Body of pancreas (tissue), 4 donors: ENCODE data around the gene CD52. TPM values are rescaled to one million over a fixed set of nuclear protein-coding genes. Genes with fewer than 3 reads are reported as not detected.

Experiments used
- ATAC-seq: fragments of 150-250 bp; one replicate; pipeline ENCODE4 v1.9.1; 2016
- DNase-seq, 4 donors: peaks; one replicate each; pipeline ENCODE4 v3.0.0-alpha.2; 2019
- H3K27ac ChIP-seq, 4 donors: fragments of 200-600 bp; sonication (generic); 1 replicate in 3 of 4; 2 replicates in 1 of 4; pipeline versions ENCODE4 v1.5.1 to v1.6.1; 2016 to 2019; ENCODE audit warnings: mild to moderate bottlenecking in 1 of 4, mixed read lengths in 1 of 4, moderate library complexity in 1 of 4
- H3K27me3 ChIP-seq, 2 donors: fragments of 200-600 bp; sonication (generic); one replicate each; pipeline ENCODE4 v1.6.0; 2016; ENCODE audit warnings: mild to moderate bottlenecking in 1 of 2
- H3K36me3 ChIP-seq, 2 donors: fragments of 200-600 bp; sonication (generic); replicated peaks in 1 of 2; 2 replicates each; pipeline ENCODE4 v1.5.1; 2016; ENCODE audit warnings: low read depth in 2 of 2; ENCODE audit not compliant: insufficient read depth in 1 of 2
- H3K4me1 ChIP-seq: fragments of 200-600 bp; sonication (generic); one replicate; pipeline ENCODE4 v1.6.0; 2016
- H3K4me3 ChIP-seq, 2 donors: fragments of 200-600 bp; sonication (generic); 1 replicate in 1 of 2; 2 replicates in 1 of 2; pipeline ENCODE4 v1.5.1; 2016 to 2019
- H3K9me3 ChIP-seq, 3 donors: fragments of 200-600 bp; sonication (generic); 1 replicate in 2 of 3; 2 replicates in 1 of 3; pipeline ENCODE4 v1.5.1; 2016
- POLR2A ChIP-seq, 3 donors: fragments of 450-650 bp; IDR thresholded peaks; one replicate each; pipeline ENCODE4 v1.6.1; 2016; ENCODE audit warnings: antibody characterized with exemption in 3 of 3, mild to moderate bottlenecking in 2 of 3
- WGBS, 2 donors: methylation state at CpG; one replicate each; pipeline ENCODE4 v1.1.5; 2017; 5-methylcytosine and 5-hydroxymethylcytosine counted together
- intact Hi-C: fragments of 100-400 bp; cut with DNase I; formaldehyde crosslinking; loops from one replicate; pipeline ENCODE4 v1.15.1; 2023
- total RNA-seq, 2 donors: library from RNA; depleted of rRNA; stranded (reverse); fragments of >200 nt; gene quantifications; one replicate each; pipeline ENCODE4 v1.1.0, GENCODE V29; 2016
- TF ChIP-seq, protein P1 (sequence below), 7 experiments: fragments of 450-650 bp in 4 of 7; fragments of 200-600 bp in 3 of 7; sonication (generic) in 3 of 7; IDR thresholded peaks; one replicate each; pipeline ENCODE4 v1.5.1; 2016 to 2019; ENCODE audit warnings: antibody characterized with exemption in 7 of 7

CD52 gene
- total RNA-seq, 2 donors from 2014 or later = not detected

DNA sequence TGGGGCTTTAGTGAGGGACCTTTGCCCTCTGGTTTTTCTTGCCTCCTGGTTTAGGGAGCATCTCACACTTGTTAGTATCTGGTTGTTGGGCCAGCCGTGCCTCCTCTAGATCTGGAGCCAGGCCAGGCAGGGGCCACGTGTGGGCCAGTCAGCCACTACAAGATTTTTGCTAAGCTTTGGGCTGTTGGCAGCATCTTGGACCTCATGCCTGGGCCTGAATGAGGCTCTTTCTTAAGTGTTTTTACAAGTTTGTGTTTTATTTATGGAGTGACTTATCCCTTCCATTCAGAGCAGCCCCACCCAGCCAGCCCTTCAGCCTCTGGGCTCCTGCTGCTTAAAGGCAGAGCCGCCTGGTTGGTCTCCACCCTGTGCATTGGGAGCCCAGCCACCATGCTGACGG, 39.5 kb upstream of the CD52 start:
- no peak for DNase-seq
- H3K27ac ChIP-seq = peak overlapping the region in 3 of 4 donors; percentile 95 to 97 (median 95)

DNA sequence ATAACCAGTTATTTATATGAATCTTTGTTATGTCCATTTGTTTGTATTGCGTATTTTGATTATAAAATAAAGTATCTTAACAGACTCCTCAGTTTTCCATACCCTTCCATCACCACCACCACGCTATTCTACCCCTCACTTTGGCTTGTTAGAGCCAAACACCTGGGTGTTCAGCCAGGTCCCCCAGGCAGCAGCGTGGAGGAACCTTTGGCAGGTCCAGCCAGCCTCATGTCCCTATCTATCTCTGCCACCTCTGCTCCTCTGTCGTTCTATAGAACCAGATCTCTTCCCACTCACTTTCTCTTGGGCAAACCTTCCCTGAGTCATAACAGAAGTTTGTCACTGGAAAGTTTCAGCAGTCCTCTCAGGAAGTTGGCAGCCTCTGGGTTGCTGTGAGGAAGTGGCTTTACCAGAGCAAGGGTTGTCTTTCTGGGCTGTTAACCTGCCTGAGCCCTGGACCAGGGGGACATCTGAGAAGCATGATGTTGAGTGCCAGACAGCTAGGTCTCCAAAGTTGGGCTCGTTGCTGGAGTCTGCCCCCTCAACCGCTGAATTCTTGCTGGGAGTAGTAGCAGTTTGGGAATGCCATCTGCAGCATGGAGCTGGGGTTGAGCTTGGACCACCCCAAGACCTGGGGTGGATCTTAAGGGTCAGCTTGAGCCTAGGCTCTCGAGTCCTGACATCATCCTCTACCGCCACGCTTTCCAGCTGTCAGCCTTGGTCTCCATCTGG, 38.9 kb upstream of the CD52 start:
- Histone ChIP-seq H3K4me1 (peaks cover 63% of the 10 kb centered on the region), H3K27ac (peak overlapping the region; percentile 95 to 97 (median 95)), H3K9me3 (no peaks in the 10 kb centered on the region), H3K36me3 (no peaks in the 10 kb centered on the region), H3K4me3 (no peak overlapping the region), H3K27me3 (no peaks in the 10 kb centered on the region)
- intact Hi-C loops = loop anchor here (10.0 kb wide), 1 partner anchor 126 kb away; no protein-coding TSS in a partner anchor
- 48 to 62% methylated on average over 6 to 9 of the region's 9 CpGs for WGBS, 2 donors
- DNase-seq (peak in 3 of 4 donors; percentile 41 to 77 (median 60)), ATAC-seq (no peak)
- no peak for TF ChIP-seq POLR2A (IDR thresholded peaks at IDR 0.05)
- TF ChIP-seq, protein P1, sequence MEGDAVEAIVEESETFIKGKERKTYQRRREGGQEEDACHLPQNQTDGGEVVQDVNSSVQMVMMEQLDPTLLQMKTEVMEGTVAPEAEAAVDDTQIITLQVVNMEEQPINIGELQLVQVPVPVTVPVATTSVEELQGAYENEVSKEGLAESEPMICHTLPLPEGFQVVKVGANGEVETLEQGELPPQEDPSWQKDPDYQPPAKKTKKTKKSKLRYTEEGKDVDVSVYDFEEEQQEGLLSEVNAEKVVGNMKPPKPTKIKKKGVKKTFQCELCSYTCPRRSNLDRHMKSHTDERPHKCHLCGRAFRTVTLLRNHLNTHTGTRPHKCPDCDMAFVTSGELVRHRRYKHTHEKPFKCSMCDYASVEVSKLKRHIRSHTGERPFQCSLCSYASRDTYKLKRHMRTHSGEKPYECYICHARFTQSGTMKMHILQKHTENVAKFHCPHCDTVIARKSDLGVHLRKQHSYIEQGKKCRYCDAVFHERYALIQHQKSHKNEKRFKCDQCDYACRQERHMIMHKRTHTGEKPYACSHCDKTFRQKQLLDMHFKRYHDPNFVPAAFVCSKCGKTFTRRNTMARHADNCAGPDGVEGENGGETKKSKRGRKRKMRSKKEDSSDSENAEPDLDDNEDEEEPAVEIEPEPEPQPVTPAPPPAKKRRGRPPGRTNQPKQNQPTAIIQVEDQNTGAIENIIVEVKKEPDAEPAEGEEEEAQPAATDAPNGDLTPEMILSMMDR (IDR thresholded peaks at IDR 0.05) = no peak

More for the DNA sequence above, 39.5 kb upstream of the CD52 start:
- H3K27me3 ChIP-seq = no peaks in the 10 kb centered on the region
- no peak for ATAC-seq
- H3K9me3 ChIP-seq = no peaks in the 10 kb centered on the region
- no peak overlapping the region for H3K4me3 ChIP-seq
- H3K4me1 ChIP-seq = peaks cover 63% of the 10 kb centered on the region
- 54 to 56% methylated on average over 4 of the region's 4 CpGs for WGBS, 2 donors
- no peak for TF ChIP-seq POLR2A (IDR thresholded peaks at IDR 0.05)
- TF ChIP-seq, protein P1 (IDR thresholded peaks at IDR 0.05) = no peak
- intact Hi-C loops = loop anchor here (10.0 kb wide), 1 partner anchor 126 kb away; no protein-coding TSS in a partner anchor
- H3K36me3 ChIP-seq = no peaks in the 10 kb centered on the region

DNA sequence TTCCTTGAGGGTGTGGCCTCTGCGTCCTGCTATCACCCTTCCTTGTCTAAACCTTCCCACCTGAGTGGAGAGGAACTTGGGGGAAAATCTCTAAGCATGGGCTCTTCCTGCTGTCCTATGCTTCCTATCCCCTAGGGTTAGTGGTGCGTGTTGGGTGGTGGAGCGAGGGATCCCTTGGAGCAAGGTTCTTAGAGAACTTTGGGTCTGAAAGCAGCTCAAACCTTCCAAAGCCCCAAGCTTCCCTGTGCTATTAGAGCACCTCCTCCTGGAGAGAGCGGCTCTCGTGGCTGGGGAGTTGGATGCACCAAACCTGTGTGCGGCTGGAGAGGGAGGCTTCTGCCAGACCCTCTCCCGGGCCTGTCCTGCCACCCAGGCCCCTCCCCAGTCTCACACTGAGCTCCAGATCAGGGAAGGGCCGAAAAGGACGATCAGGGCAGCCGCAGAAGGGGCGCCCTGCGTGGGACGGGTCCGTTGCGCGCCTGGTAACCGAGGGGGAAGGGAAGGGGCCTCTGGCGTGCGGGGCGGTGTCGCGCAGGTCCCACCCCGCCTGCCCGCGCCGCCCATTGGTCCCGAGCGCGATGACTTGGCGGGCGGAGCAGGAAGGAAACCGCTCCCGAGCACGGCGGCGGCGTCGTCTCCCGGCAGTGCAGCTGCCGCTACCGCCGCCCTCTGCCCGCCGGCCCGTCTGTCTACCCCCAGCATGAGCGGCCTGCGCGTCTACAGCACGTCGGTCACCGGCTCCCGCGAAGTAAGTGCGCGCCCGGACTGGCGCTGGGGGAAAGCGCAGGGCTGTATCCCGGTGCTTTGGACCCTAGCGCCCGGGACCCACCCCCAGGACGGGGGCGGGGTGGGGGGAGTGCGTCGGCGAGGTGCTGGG, 38.1 kb upstream of the CD52 start, which contains the start of gene SH3BGRL3:
TSS of gene SH3BGRL3 (plus strand) at position 631 of the 877 bp plus-strand sequence. CDS start at position 701, 70 bp downstream.
- TF ChIP-seq, protein P1 (IDR thresholded peaks at IDR 0.05) = peak; percentile 12 to 48 (median 38)
- TF ChIP-seq POLR2A (IDR thresholded peaks at IDR 0.05) = peak; percentile 98 to 99 (median 98)
- Histone ChIP-seq H3K36me3 (no peaks in the 10 kb centered on the region), H3K4me3 (peak within 1 kb of the TSS; percentile 20 to 99), H3K27me3 (no peaks in the 10 kb centered on the region), H3K4me1 (peaks cover 69% of the 10 kb centered on the region), H3K27ac (peak within 1 kb of the TSS; percentile 95 to 97 (median 95)), H3K9me3 (no peaks in the 10 kb centered on the region)
- ATAC-seq (peak; percentile 82), DNase-seq (peak; percentile 90 to 93 (median 92))
- WGBS, 2 donors = 1 to 9% methylated on average over 7 to 58 of the region's 66 CpGs
- intact Hi-C loops = loop anchor here (10.0 kb wide), 1 partner anchor 125 kb away; no protein-coding TSS in a partner anchor

DNA sequence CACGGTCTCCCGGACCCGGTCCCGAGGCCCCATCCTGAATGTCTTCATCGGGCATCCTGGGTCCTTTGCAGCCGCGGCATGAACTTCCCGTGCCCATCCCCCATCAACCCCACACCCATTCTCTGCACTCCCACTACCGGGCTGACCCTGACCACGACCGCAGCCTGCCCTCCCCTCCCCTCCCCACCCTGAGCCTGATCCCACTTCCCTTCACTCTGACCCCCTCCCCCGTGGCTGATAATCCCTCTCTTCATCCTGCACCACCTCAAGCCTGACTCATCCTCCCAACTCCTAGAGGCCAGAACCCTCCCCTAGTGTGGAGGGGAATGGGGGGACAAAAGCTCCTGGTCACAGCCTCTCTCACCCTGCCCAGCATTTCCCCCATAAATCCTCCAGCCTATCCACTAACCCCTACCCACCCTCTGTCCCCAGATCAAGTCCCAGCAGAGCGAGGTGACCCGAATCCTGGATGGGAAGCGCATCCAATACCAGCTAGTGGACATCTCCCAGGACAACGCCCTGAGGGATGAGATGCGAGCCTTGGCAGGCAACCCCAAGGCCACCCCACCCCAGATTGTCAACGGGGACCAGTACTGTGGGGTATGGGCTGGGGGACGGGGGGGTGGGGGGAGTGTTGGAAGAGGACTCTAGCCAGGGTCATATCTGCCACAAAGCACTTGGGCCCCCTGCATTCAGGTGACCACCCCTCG, 37.3 kb upstream of the CD52 start:
- Histone ChIP-seq H3K27ac (peak overlapping the region; percentile 95 to 97 (median 95)), H3K27me3 (no peaks in the 10 kb centered on the region), H3K4me3 (peak overlapping the region; percentile 20 to 99), H3K9me3 (no peaks in the 10 kb centered on the region), H3K4me1 (peaks cover 73% of the 10 kb centered on the region), H3K36me3 (no peaks in the 10 kb centered on the region)
- 28 to 52% methylated on average over 9 to 20 of the region's 20 CpGs for WGBS, 2 donors
- DNase-seq (peak in 2 of 4 donors; percentile 40 to 48), ATAC-seq (no peak)
- intact Hi-C loops = no loop called here
- TF ChIP-seq, protein P1 (IDR thresholded peaks at IDR 0.05) = no peak
- no peak for TF ChIP-seq POLR2A (IDR thresholded peaks at IDR 0.05)
